Spleen (tissue), 7 donors: ENCODE data around the gene CD200R1.

Experiments used
- CTCF ChIP-seq, 11 experiments: fragments of 200-600 bp in 7 of 11; fragments of 450-650 bp in 4 of 11; sonication (generic) in 4 of 11; IDR thresholded peaks in 8 of 11; conservative IDR thresholded peaks in 3 of 11; 1 replicate in 7 of 11; 2 replicates in 4 of 11; pipeline versions ENCODE4 v1.4.0 to v1.8.0; 2016 to 2021; ENCODE audit warnings: antibody characterized with exemption in 11 of 11, inconsistent platforms in 4 of 11, mild to moderate bottlenecking in 1 of 11
- POLR2A ChIP-seq, 3 donors: fragments of 450-650 bp; IDR thresholded peaks; one replicate each; pipeline ENCODE4 v1.5.1; 2017; ENCODE audit warnings: antibody characterized with exemption in 3 of 3, mild to moderate bottlenecking in 1 of 3
- POLR2AphosphoS5 ChIP-seq, 3 donors: sonication (generic); formaldehyde crosslinking; IDR thresholded peaks; one replicate each; pipeline ENCODE4 v1.5.1; 2017; ENCODE audit warnings: antibody characterized with exemption in 3 of 3
- donor health status: DM: no; HTN: no; CAD: no; lungs with moderate emphysema.
- donor health status: DM: no; HTN: no; CAD: no.
- donor health status: DM: no; HTN: no; CAD: no.

- TF ChIP-seq POLR2AphosphoS5 (IDR thresholded peaks at IDR 0.05) (no peak), CTCF (IDR thresholded peaks at IDR 0.05 in 8 of 11, conservative IDR thresholded peaks at IDR 0.05 in 3 of 11) (no peak), POLR2A (IDR thresholded peaks at IDR 0.05) (no peak)
These were observed 86.4 kb downstream of the CD200R1 start for GRCh38 chr3:112888381-112889085.
